HCEC 1CT (cell line): ENCODE results near the gene GUK1.

ENCODE experiments used
- DNase-seq: peaks from one replicate; pipeline ENCODE4 v3.0.0-alpha.2; 2017

The GUK1 gene

DNA sequence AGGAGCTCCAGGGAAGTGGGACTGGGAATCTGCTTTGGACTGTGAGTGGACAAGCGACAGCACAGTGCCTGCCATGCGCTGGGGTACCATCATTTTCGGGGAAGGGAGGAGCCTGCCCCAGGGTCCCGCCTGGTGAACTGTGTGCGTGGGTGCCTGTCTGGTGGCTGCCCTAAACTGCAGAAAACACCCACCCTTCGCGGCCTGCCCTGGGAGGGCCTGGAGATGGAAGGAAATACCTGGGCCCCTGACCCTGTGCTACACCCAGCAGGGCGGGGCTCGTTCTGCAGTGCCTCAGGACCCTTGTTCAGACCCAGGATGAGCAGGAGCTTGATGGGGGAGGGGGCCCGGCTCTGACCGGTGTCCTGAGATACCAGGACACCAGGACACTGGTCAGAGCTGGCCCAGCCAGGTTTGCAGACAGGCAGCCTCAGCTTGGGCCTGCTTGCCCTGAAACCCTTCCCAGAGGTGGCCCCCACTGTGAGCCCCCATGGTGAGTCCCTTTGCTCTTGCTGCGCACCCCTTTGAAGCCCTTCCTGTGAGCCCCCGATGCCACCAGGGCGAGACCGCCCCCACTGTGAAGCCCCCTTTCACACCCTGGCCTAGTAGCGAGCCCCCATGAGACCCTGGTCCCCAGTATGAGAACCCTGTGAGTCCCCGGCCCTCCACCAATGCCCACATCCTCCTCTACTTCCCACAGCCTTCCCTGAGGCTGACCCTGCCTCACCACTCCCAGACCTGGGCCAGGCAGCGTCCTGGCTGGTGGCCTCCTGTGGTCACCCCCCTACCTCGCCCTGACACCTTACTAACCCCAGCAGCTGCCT is 12.2 kb downstream of the GUK1 start:
- no peak for DNase-seq

DNA sequence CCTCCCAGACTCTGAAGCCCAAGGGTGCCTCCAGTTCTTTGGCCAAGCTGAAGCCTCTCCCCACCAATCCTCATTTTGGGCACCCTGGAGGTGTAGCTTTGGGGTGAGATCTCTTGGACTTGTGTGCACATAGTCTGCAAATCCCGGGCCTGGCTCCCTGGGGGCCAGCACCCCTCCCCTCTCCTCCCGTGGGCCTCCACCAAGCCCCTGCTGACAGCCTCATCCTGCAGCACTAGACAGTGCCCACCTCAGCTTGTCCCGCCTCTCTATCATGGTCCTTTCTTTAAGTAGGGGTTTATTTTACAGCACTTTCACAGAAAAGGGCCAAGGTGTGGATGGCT is 12.8 kb downstream of the GUK1 start:
- DNase-seq: no peak

DNA sequence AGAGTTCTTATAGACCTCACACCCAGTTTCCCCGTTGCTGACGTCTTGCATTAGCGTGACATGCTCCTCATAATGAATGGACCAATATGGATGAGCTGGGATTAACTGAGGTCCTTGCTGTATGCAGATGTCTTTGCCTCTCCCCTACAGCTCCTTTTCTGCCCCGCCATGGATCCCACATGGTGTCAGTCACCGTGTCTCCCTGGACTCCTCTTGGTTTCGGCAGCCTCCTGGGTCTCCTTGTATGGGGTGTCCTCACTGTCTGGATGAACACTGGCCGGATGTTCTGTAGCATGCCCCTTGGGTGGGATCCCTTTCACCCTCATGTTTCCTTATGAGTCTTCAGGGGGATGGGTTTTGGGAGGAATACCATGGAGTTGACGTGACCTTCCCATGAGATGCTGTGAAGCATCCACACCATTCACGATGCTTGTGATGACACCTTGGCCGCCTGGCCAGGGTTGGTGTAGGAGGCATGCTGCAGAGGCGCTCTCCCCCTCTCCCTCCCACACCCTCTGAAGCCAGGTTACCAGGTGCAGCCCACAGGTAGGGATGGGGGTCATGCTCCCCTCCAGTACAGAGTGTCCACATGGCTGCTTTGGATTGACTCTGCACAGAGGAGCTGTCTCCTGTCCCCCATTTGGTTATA is 14.1 kb downstream of the GUK1 start:
- DNase-seq: no peak

DNA sequence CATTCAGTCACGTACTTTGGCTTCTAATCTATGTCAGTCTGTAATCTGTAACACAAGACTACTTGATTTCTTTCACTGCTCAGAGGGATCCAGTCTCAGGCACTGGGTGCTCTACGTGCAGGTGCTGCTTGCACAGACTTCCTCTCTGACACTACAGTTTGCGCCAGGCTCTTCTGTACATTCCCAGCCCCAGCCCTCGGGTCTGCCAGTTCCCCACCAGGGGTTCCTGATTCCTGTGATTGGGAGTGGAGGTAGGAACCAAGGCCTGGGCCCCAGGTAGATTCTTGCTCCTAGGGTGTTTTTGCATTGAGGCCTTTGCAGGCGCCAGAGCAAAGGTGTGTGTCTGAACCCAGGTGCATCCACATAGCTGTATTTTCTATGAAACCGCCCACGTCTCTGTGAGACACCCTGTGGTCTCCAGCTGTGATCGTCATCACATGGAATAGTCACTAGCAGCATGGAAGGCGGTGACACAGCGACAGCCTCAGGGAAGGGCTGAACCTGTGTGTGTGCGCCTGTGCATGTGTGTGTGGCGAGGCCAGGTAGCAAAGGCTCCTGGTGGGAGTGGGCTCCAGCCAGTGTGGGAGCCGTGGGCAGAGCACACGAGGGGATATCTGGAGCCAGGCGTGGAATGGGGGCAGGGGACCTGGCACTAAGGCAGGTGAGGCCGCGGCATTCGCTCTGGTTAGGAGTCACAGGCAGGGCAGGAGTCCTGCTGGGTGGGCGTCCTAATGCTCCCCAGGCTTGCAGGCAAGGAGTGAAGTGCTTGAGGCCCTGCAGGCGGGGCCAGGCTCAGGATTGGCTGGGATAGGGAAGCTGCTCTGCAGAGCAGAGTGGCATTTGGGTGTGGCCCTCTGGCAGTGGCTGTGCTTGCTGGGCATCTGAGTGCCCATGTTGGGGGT is 14.8 kb downstream of the GUK1 start:
- no peak for DNase-seq

DNA sequence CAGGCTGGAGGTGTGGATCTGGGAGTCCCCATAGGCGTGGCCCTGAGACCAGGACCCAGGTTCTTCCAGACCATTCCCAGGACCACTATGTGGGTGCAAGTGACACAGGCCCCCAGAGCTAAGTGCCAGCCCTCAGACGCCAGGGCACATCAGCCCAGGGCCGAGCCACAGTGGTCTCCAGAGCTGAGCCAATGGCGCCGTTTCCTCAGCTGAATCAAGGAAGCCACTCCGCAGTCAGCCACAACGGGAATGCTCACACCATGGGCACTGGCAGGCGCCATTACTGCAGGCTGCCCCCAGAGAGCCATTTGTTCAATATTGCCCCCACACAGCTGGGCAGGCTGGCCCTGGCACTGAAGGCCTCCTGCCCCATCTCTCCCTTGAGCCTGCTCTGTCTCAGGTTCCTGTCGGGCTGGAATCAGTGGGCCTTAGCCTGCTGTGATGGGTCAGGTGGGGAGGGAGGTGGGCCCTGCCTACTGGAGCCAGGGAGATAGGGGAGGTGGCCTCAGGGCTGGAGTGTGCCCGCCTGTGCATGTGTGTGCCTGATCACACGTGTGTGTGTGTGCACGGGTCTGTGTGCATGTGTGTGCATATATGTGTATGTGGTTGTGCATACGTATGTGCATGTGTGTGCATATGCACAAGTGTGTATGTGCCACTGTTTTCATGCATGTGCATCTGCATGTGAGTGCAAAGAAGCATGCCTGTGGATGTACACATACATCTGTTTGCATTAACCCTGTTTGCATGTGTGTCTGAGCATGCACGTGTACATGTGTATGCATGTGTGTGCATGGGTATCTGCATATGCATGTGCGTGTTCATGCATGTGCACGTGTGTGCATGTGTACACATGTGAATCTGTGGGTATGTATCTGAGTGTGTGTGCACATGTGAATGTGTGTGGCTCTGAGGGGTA is 15.8 kb downstream of the GUK1 start:
- no peak for DNase-seq

DNA sequence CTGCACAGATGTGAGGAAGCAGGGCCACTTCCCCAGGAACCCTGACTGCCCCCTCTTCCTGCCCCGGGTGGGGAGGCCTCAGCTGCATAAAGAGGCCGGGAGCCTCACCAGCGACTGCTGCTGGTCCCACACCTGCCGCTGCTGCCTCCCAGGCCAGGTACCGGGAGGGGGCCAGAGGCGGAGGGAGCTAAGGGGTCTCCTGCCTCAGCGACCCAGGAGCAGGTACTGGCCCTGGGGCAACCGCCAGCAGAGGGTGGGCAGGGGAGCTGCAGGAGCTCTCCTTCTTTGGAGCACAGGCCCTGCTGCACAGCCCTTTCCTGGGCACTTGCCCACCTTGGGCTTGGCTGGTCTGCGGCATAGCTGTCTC is 16.4 kb downstream of the GUK1 start:
- no peak for DNase-seq

DNA sequence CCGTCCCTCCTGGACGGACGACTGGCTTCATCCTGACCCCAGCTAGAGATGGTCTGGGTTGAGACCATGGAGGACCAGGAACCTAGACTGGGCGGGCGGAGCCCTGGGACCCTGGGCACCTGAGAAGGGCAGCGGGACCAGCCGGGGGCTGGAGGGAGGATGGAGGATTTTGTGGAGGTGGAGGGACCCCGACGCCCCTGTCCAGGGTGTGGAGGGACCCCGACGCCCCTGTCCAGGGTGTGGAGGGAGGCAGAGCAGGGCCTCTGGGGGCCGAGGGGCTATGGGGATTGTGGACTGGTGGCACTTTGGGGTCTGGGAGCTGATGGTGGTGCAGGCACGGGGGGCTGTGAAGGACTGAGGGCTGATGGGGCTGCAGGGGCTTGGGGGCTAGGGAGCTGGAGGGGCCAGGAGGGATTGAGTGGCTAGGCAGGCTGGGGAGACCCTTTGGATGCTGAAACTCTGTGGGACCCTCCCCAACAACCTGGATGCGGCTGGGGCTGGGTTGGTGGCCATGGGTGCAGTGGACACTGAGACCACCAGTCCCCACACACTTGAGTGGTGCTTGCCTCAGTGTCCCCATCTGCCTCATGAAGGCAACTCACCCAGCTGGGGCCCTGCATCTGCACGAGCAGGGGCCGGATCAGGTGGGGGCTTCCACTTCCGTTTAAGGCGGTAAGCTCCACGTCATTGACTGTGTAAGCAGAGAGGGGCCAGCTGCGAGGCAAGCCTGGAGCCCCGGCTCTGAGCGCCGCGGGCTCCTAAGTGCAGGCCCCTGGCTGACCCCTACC is 17.1 kb downstream of the GUK1 start:
- DNase-seq: no peak

DNA sequence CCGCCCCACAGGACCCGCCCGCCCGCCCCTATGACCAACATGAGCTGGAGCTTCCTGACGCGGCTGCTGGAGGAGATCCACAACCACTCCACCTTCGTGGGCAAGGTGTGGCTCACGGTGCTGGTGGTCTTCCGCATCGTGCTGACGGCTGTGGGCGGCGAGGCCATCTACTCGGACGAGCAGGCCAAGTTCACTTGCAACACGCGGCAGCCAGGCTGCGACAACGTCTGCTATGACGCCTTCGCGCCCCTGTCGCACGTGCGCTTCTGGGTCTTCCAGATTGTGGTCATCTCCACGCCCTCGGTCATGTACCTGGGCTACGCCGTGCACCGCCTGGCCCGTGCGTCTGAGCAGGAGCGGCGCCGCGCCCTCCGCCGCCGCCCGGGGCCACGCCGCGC is 17.6 kb downstream of the GUK1 start:
- DNase-seq: no peak

DNA sequence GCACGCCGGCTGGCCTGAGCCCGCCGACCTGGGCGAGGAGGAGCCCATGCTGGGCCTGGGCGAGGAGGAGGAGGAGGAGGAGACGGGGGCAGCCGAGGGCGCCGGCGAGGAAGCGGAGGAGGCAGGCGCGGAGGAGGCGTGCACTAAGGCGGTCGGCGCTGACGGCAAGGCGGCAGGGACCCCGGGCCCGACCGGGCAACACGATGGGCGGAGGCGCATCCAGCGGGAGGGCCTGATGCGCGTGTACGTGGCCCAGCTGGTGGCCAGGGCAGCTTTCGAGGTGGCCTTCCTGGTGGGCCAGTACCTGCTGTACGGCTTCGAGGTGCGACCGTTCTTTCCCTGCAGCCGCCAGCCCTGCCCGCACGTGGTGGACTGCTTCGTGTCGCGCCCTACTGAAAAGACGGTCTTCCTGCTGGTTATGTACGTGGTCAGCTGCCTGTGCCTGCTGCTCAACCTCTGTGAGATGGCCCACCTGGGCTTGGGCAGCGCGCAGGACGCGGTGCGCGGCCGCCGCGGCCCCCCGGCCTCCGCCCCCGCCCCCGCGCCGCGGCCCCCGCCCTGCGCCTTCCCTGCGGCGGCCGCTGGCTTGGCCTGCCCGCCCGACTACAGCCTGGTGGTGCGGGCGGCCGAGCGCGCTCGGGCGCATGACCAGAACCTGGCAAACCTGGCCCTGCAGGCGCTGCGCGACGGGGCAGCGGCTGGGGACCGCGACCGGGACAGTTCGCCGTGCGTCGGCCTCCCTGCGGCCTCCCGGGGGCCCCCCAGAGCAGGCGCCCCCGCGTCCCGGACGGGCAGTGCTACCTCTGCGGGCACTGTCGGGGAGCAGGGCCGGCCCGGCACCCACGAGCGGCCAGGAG is 18.3 kb downstream of the GUK1 start:
- DNase-seq: no peak

DNA sequence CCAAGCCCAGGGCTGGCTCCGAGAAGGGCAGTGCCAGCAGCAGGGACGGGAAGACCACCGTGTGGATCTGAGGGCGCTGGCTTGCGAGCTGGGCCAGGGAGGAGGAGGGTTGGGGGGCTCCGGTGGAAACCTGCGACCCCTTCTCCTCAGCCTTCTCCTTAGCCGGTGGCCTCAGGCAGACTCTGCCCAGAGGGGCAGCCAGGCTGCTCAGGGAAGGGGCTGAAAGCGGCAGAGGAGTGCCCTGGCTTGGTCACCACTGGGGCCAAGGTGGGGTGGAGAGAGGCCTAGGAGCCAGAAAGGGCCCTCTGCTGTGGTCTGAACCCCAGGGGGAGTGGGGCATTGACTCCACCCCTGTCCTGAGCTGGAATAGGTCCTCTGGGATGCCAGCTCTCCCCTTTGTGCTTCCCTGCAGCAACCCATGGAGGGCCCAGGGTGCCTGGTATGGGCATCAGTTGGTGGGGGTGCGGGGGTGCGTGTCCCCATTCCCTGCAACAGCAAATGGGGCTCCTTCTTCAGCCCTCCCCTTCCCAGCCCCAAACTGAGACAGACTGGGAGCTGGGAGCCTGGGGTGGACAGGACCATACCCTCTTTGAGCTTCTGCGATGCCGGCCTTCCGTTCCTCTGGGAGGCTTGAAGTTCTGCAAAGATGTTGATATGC is 19.1 kb downstream of the GUK1 start:
- DNase-seq: no peak

DNA sequence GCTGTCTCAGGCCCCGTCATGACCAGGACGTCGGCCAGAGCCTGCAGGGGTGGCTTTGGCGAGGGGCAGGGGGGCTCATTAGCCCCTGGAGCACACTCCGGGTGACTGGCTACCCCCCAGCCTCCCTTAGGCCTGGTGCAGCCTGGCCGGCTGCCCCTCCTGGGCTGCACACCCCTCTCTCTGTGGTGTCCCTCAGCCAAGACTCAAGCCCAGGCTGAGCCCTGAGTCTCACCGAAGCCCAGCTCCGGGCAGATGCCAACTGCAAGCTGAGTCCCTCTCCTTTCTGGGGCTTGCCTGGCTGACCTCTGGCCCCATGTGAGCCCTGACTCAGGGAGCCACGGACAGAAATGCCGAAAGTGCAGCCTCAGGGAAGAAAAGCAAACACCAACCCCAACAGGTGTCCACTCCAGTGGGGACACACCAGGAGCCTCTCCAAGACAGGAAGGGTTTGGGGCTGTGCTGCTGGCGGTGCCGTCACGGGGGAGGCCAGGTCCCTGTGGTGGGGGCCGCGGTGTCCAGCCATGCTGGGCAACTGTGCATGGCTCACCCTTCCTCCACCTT is 20.2 kb downstream of the GUK1 start:
- DNase-seq: no peak

DNA sequence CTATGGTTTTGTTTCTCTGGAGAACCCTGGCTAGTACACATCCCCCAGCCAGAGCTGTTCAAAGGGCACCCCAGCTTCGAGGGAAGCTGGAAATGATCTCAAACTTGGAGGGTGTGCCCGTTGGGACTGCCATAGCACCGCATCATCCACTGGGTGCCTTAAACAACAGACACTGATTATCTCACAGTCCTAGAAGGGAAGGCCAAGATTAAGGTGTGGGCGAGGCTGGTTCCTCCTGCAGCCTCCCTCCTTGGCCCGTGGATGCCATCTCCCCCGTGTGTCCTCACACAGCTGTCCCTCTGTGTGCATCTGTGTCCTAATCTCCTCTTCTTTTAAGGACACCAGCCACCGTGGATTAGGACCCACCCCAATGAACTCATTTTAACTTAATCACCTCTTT is 21.3 kb downstream of the GUK1 start:
- no peak for DNase-seq

DNA sequence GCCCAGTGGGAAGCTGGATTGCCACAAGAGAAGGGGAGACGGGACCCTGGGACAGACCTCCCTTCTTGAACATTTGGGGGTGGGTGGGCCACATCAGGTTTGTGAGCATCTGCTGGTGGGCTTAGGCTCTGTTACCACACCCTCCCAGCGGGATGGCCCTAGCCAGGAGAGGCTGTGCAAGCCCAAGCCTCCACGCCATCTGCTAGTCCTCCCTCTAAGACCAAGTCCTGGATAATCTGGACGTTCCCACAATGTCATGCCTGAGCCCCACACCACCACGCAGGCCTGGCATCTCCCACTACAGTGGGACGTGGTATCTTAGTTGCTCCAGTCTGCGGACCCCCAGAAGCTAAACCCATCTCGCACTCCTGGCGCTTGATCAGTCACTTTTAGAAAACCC is 21.8 kb downstream of the GUK1 start:
- DNase-seq: no peak

DNA sequence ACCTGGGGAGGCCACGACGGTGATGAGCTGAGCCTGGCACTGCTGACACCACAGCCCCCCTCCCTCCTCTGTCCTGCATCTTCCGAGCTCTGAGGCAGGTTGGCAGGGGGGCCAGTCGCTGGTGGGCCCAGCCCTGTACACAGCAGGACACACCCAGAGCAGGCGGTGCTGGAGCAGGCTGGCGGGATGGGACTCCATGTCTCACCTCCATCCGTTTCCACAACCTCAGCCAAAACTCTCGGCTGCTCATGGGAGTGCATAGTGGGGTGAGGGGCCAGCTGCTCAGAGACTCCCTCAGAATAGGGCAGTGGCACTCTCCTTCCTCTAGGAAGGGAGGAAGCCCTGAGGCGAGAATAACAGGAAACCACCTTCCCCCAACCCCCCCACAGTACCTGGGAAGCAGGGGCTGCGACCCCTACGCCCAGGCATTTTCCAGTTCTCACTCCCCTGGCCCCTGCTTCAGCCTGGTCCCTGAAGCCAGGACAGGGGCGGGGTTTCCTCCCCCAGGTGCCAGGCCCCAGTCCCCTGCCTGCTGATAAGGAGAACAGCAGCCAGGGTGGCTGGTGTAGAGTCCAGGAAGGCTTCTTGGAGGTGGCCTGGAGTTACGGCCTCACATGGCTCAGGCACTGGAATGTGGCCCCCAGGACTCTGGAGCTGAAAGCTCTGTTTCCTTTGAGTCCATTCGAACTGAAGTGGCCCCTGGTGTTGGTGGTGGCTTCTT is 22.4 kb downstream of the GUK1 start:
- no peak for DNase-seq

DNA sequence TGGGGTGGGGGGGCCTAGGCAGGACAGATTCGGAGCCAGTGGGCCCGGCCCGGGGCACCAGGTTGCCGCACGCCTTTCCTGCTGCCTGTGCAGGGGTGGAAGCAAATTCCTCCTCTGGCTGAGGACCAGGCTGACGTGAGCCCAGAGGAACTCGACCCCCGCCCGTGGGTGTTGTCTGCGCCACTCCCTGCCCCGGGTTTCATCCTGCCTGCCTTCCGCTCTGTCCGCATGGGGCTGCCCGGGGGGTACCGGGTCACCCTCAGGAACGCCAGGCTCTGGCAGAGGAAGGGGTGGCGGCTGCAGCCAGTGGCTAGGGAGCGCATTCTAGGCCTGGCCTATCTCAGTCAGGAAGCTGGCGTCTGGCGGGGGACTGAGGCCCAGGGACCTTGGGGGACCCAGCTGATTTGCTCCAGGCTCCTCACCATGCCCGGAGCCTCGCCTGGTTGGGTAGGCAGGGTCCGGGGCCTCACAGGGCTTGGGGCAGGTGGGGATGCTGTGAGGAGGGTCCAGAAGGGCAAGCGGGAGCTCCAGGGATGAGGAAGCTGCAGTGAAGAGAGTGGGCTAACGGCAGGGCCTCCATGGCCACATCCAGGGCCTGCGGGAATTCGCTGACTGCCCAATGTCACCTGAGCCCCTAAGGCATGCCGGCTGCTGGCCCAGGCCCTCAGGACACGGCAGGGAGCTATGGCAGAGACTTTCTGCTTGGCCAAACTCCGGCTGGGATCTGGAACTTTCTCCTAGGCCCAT is 23.1 kb downstream of the GUK1 start:
- DNase-seq: no peak

DNA sequence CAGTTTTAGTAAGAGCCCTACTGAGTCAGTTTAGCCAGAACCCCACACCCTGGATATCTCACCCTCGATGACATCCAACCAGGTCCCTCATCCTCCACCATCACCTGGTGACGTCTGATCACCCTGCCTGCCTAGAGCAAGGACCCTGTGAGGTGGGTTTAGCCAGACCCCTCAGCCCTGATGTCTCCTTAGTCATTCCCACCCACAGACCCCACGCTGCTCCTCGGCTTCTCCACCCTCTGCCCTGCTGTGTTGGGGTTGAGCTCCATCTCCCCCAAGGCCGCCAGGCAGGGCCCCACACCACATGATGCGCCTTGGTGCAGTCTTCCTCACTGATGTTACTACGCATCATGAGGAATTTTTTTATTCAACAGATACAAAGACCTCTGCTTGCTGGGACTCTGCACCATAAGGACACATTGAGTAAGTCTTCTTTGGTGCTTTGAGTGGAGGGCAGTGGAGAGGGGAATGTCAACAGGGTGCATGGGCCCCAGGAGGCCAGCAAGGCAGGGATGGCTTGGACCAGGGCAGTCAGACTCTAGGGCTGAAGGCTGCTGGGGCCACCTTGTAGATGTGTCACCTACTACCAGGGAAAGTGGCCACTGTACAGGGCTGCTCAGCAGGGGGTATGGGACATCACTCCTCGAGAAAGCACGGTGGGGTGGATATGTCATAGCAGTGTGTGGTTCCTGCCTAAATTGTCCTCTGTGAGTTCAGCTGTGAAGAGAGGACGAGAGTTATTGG is 23.9 kb downstream of the GUK1 start:
- no peak for DNase-seq

DNA sequence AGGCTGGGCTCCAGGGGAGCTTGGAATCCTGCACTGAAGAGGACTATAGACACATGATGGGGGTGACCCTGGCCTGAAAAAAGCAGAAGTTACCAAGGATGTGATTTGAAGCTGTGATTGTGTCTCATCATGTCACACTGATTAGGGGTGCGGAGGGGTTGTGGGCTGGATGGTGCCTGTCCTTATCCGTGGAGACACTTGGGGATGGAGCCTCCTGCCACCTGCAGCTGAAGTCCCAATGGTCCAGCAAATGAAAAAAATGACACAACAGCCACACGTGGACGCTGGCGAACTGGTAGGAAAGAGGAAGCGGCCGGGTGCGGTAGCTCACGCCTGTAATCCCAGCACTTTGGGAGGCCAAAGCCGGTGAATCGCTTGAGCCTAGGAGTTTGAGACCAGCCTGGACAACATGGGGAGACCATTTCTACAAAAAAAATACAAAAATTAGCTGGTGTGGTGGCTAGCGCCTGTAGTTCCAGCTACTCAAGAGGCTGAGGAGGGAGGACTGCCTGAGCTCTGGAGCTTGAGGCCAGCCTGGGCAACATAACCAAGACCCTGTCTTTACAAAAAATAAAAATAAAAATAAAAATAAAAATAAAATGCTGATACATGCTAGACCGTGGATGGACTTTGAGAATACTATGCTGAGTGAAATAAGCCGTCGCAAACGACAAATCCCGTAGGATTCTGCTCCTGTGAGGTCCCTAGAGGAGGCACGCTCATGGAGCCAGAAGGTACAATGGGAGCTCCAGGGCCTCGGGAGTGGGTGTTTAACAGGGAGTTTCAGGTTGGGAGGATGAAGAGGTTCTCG is 24.7 kb downstream of the GUK1 start:
- no peak for DNase-seq
